8988T (cell line): Measurements from ENCODE around the gene APBA2.

ENCODE experiments used
- DNase-seq: peaks from one replicate; pipeline ENCODE4 v3.0.0; 2011

Gene APBA2

GRCh38 chr15:29066310-29066709 lies 180.5 kb downstream of the APBA2 start:
- no peak for DNase-seq

DNA sequence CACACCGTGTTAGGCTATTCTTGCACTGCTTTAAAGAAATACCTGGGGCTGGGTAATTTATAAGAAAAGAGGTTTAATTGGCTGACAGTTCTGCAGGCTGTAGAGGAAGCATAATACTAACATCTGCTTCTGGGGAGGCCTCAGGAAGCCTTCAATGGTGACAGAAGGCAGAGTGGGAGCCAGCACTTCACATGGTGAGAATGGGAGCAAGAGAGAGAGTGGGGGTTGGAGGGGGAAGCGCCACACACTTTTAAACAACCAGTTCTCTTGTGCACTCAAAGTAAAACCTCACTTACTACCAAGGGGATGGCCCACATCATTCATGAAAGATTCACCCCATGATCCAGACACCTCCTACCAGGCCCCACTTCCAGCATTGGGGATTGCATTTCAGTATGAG lies 181.1 kb downstream of the APBA2 start:
- no peak for DNase-seq

DNA sequence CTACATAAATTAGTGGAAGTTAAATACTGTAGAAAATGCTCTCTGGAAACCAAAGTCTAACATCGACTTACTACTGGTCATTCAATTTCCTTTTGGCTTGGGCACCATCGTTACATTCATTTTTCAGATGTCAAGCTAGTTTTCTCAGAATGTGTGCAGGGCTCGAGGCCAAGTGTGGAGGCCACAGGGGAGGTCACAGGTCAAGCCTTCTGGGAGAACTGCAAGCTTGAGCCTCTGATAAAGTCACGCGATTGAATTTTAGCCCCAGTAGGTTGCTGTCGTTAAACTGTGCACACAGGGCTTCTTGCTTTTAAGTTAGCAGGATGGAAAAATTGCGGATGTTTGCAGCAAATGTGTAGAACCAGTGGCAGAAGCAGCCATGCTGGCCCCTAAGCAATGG lies 182.2 kb downstream of the APBA2 start:
- DNase-seq: no peak

- no peak for DNase-seq
Measured at GRCh38 chr15:29070471-29071231, 184.9 kb downstream of the APBA2 start.

- no peak for DNase-seq
Measured at GRCh38 chr15:29071232-29071881, 185.6 kb downstream of the APBA2 start.

DNA sequence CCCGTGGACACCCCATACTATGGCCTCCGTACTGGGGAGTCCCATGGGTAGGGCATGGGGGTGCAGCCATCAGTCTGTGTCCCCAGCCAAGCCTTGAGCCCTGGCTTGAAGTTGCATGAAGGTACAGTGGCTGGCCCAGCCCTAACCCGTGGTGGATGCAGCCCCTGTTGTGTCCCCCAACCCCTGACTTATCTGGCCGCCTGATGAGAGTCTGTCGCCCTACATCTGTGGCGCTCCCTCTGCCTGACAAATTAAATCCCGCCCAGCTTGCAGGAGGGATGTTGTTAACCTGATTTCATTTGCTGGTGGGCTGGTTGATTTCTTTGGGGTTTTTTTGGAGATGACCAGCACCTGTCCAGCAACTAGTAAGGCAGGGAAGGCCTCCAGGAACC lies 186.1 kb downstream of the APBA2 start:
- no peak for DNase-seq

- DNase-seq: no peak
Measured at GRCh38 chr15:29072444-29072843, 186.7 kb downstream of the APBA2 start.

- DNase-seq: no peak
Measured at GRCh38 chr15:29074045-29074444, 188.3 kb downstream of the APBA2 start.

DNA sequence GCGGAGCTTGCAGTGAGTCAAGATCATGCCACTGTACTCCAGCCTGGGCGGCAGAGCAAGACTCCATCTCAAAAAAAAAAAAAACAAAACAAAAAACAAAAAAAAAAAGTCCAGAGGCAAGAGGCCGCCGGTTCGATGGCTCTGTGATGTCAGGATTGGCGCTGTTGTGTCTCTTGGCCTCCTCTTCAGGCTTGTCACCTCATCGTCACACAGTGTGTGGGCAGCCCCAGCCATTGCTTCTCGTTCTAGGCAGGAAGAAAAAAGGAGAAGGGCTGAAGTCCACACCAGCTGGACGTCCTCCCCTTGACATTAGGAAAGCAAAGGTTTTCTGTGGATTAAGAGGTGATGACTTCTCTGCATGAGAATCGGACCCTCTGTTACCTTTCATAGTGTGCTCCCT lies 192.8 kb downstream of the APBA2 start:
- DNase-seq: no peak

GRCh38 chr15:29079479-29079878 lies 193.7 kb downstream of the APBA2 start:
- DNase-seq: no peak

- DNase-seq: no peak
Measured at GRCh38 chr15:29081781-29082180, 196.0 kb downstream of the APBA2 start.

DNA sequence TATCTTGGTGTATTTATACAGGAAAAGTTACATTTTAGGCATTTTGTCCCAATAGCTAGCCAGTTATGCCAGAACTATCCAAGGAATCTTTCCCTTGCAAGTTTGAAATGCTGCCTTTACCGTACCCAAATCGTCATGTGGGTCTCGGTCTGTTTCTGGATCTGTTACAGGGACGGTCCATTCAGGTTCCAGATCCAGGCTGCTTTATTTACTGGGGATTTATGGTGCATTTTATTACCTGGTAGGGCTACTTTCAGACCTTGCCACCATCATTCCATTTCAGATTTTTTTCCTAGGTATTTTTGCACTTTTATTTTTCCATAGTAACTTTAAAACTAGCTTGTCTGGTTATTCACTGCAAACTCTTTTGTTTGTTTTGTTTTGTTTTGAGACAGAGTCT lies 197.4 kb downstream of the APBA2 start:
- DNase-seq: no peak

- DNase-seq: no peak
Measured at GRCh38 chr15:29083858-29084257, 198.1 kb downstream of the APBA2 start.

DNA sequence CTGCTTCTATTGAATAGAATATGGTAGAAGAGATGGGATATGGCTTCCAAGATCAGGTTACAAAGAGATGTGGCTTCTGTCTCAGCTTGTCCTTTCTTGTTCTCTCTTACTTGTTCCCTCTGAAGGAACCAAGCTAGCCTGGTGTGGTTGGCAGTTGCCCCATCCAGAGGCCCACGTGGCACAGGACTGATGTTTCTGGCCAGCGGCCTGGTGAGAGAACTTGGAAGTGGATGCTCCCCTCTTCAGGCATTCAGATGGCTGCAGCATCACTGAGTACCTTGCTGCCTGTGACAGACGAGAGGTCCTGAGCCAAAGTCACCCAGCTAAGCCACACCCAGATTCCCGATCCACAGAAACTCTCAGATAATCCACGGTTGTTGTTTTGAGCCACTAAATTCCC lies 200.2 kb downstream of the APBA2 start:
- DNase-seq: no peak

DNA sequence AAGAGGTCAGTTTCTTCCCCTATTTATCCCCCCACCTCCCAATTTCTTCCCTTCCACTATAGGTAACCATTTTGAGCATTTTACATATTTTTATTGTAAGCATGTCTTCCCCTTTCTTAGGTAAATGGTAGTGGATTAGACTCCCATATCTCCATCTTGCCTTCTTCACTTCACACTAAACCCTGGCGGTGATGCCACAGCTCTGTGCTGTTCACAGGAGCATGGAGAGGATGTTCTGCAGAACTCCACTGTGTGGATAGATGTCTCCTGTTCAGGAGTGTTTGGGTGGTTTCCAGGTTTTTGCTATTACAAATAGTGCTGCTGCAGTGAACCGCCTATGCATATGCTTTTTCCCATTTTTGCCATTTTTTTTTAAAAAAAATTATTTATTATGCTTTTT lies 201.1 kb downstream of the APBA2 start:
- DNase-seq: no peak

DNA sequence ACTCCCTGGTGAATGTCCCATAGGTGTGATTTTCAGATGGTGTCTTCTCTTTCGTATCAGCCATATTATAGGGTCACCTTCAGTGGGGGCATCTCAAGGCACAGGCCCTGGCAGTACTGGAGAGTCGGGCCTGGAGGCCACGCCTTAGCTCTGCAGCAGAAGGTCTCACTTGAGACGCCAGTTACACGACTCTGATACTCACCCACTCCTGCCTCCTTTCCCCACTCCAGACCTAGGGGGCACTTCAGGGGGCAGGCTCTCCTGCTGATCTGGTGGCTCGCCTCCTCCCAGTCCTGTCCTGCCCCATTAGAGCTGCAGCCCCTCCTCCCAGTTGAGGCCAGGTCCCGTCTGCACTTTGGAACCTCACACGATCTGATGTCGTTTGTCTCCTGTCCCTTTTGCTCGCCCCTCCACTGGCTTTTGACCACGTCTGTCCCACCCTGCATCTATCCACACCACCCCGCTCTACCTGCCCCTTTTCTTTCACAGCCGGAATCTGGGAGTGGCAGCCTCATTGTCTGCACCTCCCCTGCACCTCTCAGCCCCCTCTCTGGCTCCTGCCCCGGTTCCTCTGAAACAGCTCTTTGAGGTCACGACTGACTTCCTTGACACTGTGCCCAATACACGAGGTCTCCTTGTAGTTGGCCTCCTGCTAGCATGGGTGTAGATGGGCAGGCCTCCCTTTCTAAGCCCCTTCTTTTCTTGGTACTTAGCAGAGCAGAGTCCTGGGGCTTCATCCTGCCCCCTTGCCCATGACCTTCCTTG lies 201.9 kb downstream of the APBA2 start:
- DNase-seq: no peak

DNA sequence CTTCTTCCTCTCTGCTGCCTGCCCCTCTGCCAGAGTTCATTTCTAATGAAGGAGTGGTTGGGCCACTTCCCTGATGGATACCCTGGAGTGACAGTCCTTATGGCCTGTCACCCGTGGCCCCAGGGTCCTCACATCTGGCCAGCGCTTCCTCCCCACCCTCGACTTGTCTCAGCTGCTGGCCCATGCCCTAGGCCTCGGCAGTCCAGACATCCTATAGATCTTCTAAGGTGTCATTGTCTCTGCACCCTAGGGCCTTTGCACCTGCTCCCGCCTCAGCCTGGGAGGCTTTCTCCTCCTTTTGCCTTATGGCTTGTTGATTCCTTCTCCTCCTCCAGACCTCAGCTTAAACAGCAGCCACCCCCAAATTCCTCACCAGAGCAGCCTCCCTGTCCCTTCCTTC lies 202.9 kb downstream of the APBA2 start:
- DNase-seq: no peak

- no peak for DNase-seq
Measured at GRCh38 chr15:29089731-29090616, 204.2 kb downstream of the APBA2 start.

- DNase-seq: no peak
Measured at GRCh38 chr15:29090617-29091466, 205.1 kb downstream of the APBA2 start.

DNA sequence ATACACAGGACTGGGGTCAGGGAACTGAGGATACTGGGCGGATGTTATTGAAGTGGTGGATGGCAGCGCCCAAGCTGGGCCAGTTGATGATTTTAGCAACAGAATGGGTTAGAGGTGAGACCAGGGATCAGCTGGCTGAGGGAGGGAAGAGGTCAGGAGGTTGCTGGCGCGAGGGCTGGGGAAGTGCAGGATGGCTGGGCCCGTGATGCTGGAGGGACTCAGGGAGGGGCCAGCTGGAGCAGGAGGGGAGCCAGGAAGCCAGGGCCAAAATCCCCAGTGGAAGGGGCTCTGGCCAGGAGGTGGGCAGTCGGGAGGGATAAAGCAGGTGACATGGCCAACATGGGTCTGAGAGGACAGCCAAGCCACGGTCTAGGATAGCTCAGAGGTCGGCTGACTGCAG lies 205.9 kb downstream of the APBA2 start:
- no peak for DNase-seq

GRCh38 chr15:29092376-29093064 lies 206.7 kb downstream of the APBA2 start:
- no peak for DNase-seq
